Panc1 (cell line): Measurements from ENCODE around the gene KCNQ2. TPM values are rescaled to one million over a fixed set of nuclear protein-coding genes. Genes with fewer than 3 reads are reported as not detected.

ENCODE experiments used
- ATAC-seq: fragments of 200-7000 bp; cut with Tn5 transposase; 2 replicates; pipeline ENCODE4 v1.9.1; 2020; ENCODE audit warnings: mild to moderate bottlenecking, moderate library complexity
- BruUV-seq: library from RNA; stranded (reverse); fragments of 400-500 nt; replicated peaks from 2 replicates; lab custom pipeline; 2021; lab: Mats Ljungman, UMichigan
- CTCF ChIA-PET: fragments of 300-600 bp; sonication (Branson Sonifier 250); formaldehyde crosslinking; loops from one replicate; lab custom pipeline; 2022; ENCODE audit warnings: antibody characterized with exemption; lab: Charles Lee
- POLR2A ChIA-PET: fragments of 300-600 bp; sonication (Branson Sonifier 250); formaldehyde crosslinking; loops from one replicate; lab custom pipeline; 2022; ENCODE audit warnings: antibody characterized with exemption; lab: Charles Lee
- DNase-seq: peaks from one replicate; pipeline ENCODE4 v3.0.0-alpha.2; 2010; ENCODE audit warnings: low read depth, low spot score
- H3K27ac ChIP-seq: 2 replicates; pipeline ENCODE4 v1.5.1; 2011; ENCODE audit warnings: mild to moderate bottlenecking, low read length, inconsistent platforms
- H3K27me3 ChIP-seq: fragments of 200-500 bp; sonication (Bioruptor generic); 2 replicates; pipeline ENCODE4 v1.6.0; 2014; ENCODE audit warnings: low read length, inconsistent platforms; ENCODE audit not compliant: control insufficient read depth, insufficient read depth
- H3K36me3 ChIP-seq: fragments of 200-500 bp; sonication (Bioruptor generic); 2 replicates; pipeline ENCODE4 v1.5.1; 2014; ENCODE audit warnings: inconsistent platforms, mild to moderate bottlenecking, low read length, moderate library complexity; ENCODE audit not compliant: control insufficient read depth, insufficient read depth
- H3K4me1 ChIP-seq: 2 replicates; pipeline ENCODE4 v1.5.1; 2011; ENCODE audit warnings: inconsistent platforms, mild to moderate bottlenecking, low read length, moderate library complexity; ENCODE audit not compliant: control insufficient read depth, insufficient read depth
- H3K4me3 ChIP-seq, 2 experiments: 2 replicates each; pipeline ENCODE4 v1.5.1; 2011 to 2012; ENCODE audit warnings: low read depth in 2 of 2, low read length in 2 of 2, mild to moderate bottlenecking in 2 of 2, inconsistent platforms in 1 of 2, moderate library complexity in 1 of 2
- H3K9me3 ChIP-seq: fragments of 200-500 bp; sonication (Bioruptor generic); 2 replicates; pipeline ENCODE4 v1.5.1; 2014; ENCODE audit warnings: low read depth, mild to moderate bottlenecking, inconsistent platforms, low read length, moderate library complexity; ENCODE audit not compliant: control insufficient read depth, insufficient read depth
- POLR2AphosphoS5 ChIP-seq: IDR thresholded peaks from 2 replicates; pipeline ENCODE4 v1.6.1; 2012; ENCODE audit warnings: mild to moderate bottlenecking, low read depth, low read length, moderate library complexity
- SIN3A ChIP-seq: IDR thresholded peaks from 2 replicates; pipeline ENCODE4 v1.6.1; 2012; ENCODE audit warnings: low read depth, mild to moderate bottlenecking, low read length, moderate library complexity, borderline replicate concordance; ENCODE audit not compliant: insufficient read depth
- TCF7L2 ChIP-seq: IDR thresholded peaks from 2 replicates; pipeline ENCODE4 v1.6.1; 2011; ENCODE audit warnings: mild to moderate bottlenecking, low read depth, low read length, inconsistent platforms
- in situ Hi-C: cut with HindIII; loops from 2 replicates; pipeline ENCODE4 v1.10.0; 2016; ENCODE audit warnings: low sequenced_read_pairs, low pct_unique_long_range_greater_than_20kb
- intact Hi-C: fragments of 100-400 bp; cut with micrococcal nuclease; formaldehyde crosslinking; loops from one replicate; pipeline ENCODE4 v1.10.0; 2022; ENCODE audit not compliant: unreplicated experiment
- total RNA-seq: library from RNA; stranded (reverse); gene quantifications from one replicate; pipeline ENCODE4 v1.2.1, GENCODE V29; 2021; ENCODE audit not compliant: unreplicated experiment
- TF ChIP-seq, protein P1 (sequence below): fragments of 450-650 bp; IDR thresholded peaks from 2 replicates; pipeline ENCODE4 v1.5.1; 2017; ENCODE audit warnings: mild to moderate bottlenecking
- TF ChIP-seq, protein P2 (sequence below), 2 experiments: IDR thresholded peaks; 2 replicates each; pipeline ENCODE4 v1.6.1; 2011 to 2012; ENCODE audit warnings: low read depth in 2 of 2, control low read depth in 1 of 2, low read length in 1 of 2, mild to moderate bottlenecking in 1 of 2, moderate library complexity in 1 of 2; ENCODE audit not compliant: insufficient read depth in 1 of 2

KCNQ2 gene
- total RNA-seq, 1 experiment from 2014 or later = 19.4 TPM

DNA sequence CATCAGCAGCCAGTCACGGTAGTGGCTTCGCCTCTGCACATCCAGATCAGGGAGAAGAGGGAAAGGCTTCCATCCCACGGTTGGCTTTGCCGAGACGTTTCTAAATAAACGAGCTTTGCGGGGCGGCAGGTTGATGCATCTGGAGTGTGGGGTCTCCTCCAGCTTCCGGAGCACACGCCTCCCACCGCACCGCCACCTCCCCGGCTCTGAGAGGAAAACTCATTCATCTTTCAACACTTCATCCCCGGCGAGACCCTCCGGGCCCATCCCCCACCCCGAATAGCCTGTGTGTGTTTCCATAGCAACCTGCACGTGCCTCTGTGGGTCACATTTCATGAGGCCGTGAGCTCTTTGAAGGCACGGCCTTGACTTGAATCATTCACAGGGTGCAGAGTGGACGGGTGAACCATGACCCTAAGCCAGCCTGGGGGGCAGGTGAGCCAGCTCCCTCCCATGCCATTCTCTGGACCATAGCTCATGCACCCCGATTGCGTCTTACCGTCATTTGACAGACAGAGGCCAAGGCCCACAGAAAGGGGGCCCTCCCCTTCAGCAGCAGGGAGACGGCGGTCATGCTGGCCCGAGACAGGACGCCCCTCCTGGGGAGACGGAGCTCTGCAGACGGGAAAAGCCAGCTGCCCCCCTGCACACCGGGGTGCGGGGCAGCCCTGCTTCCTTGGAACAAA is 95.1 kb downstream of the KCNQ2 start:
- in situ Hi-C loops = loop anchor here (25.0 kb wide), 1 partner anchor 90 kb away; the partner anchor contains the start of gene COL20A1
- POLR2A ChIA-PET = no interaction called here
- CTCF ChIA-PET = interaction anchor here (0.6 to 1.3 kb wide), 3 partner anchors 54 to 149 kb away, joined by 3 to 6 read pairs (median 4); no protein-coding TSS in a partner anchor
- intact Hi-C loops = no loop called here
- no peaks in the 10 kb centered on the region for H3K27me3 ChIP-seq
- ATAC-seq (no peak), DNase-seq (no peak)
- H3K4me3 ChIP-seq = no peak overlapping the region
- no peaks in the 10 kb centered on the region for H3K36me3 ChIP-seq
- TF ChIP-seq POLR2AphosphoS5 (no peak), TCF7L2 (no peak), SIN3A (no peak)
- TF ChIP-seq, protein P1, sequence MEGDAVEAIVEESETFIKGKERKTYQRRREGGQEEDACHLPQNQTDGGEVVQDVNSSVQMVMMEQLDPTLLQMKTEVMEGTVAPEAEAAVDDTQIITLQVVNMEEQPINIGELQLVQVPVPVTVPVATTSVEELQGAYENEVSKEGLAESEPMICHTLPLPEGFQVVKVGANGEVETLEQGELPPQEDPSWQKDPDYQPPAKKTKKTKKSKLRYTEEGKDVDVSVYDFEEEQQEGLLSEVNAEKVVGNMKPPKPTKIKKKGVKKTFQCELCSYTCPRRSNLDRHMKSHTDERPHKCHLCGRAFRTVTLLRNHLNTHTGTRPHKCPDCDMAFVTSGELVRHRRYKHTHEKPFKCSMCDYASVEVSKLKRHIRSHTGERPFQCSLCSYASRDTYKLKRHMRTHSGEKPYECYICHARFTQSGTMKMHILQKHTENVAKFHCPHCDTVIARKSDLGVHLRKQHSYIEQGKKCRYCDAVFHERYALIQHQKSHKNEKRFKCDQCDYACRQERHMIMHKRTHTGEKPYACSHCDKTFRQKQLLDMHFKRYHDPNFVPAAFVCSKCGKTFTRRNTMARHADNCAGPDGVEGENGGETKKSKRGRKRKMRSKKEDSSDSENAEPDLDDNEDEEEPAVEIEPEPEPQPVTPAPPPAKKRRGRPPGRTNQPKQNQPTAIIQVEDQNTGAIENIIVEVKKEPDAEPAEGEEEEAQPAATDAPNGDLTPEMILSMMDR = no peak
- TF ChIP-seq, protein P2, sequence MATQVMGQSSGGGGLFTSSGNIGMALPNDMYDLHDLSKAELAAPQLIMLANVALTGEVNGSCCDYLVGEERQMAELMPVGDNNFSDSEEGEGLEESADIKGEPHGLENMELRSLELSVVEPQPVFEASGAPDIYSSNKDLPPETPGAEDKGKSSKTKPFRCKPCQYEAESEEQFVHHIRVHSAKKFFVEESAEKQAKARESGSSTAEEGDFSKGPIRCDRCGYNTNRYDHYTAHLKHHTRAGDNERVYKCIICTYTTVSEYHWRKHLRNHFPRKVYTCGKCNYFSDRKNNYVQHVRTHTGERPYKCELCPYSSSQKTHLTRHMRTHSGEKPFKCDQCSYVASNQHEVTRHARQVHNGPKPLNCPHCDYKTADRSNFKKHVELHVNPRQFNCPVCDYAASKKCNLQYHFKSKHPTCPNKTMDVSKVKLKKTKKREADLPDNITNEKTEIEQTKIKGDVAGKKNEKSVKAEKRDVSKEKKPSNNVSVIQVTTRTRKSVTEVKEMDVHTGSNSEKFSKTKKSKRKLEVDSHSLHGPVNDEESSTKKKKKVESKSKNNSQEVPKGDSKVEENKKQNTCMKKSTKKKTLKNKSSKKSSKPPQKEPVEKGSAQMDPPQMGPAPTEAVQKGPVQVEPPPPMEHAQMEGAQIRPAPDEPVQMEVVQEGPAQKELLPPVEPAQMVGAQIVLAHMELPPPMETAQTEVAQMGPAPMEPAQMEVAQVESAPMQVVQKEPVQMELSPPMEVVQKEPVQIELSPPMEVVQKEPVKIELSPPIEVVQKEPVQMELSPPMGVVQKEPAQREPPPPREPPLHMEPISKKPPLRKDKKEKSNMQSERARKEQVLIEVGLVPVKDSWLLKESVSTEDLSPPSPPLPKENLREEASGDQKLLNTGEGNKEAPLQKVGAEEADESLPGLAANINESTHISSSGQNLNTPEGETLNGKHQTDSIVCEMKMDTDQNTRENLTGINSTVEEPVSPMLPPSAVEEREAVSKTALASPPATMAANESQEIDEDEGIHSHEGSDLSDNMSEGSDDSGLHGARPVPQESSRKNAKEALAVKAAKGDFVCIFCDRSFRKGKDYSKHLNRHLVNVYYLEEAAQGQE (IDR thresholded peaks at IDR 0.05; ENCODE audit: insufficient read depth in 1 of 2, low read depth in 2 of 2, low read length in 1 of 2) = no peak
- H3K9me3 ChIP-seq = no peaks in the 10 kb centered on the region
- BruUV-seq = no TSS peak
- H3K27ac ChIP-seq = no peak overlapping the region
- H3K4me1 ChIP-seq = no peaks in the 10 kb centered on the region; the same call in 1 of the 2 replicates

DNA sequence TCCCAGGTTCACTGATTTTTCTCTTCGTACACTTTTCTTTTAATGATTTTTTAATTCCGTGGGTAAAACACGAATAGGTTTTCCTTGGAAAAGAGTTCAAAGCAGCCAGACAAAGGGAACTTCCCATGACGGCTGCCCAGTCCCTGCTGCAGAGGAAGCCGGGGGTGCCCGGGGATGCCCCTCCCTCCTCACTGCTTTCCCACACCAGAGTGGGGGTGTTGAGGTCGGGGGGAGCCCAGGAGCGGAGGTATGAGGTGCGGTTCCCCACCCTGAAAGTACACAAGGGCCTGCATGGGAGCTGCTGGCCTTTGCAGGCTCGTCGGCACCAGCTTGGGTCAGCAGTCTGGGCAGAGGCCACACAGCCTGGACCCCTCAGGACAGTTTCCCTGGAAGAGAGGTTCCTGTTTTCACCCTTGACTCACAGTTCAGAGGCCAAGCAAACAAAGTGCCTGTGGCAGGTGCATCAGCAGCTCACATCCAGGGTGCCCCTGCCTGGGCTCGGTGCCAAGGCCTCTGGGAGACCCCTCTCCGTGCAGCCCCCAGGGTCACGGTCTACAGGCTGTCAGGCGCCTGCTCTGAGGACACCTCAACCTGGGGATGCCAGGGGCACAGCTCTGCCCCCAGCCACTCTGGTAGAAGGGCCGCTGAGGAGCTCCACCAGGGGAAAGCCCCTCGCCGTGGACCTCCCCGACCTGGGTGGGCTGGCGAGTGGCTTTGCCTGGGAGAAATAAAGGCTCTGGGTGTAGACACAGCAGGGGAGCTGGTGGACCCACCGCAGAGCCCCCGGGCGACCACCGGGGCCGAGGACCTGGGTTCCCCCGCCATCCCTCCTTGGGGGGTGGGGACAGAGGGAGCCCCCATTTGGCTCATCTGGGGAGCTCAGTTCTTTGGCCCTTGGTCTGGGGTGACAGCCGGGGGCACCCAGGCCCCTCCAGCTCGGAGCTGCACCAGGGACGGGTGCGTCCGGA is 95.9 kb downstream of the KCNQ2 start:
- Histone ChIP-seq H3K27ac (no peak overlapping the region), H3K9me3 (no peaks in the 10 kb centered on the region), H3K36me3 (no peaks in the 10 kb centered on the region), H3K4me1 (no peaks in the 10 kb centered on the region; the same call in 1 of the 2 replicates), H3K27me3 (no peaks in the 10 kb centered on the region), H3K4me3 (no peak overlapping the region)
- BruUV-seq = no TSS peak
- ATAC-seq (no peak), DNase-seq (no peak)
- CTCF ChIA-PET = interaction anchor here (0.9 to 1.3 kb wide), 2 partner anchors 55 to 67 kb away, joined by 4 to 6 read pairs; no protein-coding TSS in a partner anchor
- TF ChIP-seq SIN3A = no peak
- TF ChIP-seq, protein P2 (IDR thresholded peaks at IDR 0.05; ENCODE audit: insufficient read depth in 1 of 2, low read depth in 2 of 2, low read length in 1 of 2) = no peak
- no peak for TF ChIP-seq TCF7L2
- TF ChIP-seq, protein P1 = no peak
- no peak for TF ChIP-seq POLR2AphosphoS5
- in situ Hi-C loops = loop anchor here (25.0 kb wide), 1 partner anchor 89 kb away; the partner anchor contains the start of gene COL20A1
- intact Hi-C loops = no loop called here
- POLR2A ChIA-PET = no interaction called here
